Erythroblast (primary cell): Measurements from ENCODE around the gene CAMSAP1.

Experiments used
- DNase-seq, 2 experiments: peaks; one replicate each; lab custom pipeline; 2025; lab: John Stamatoyannopoulos, UW
- GATA1 ChIP-seq: IDR thresholded peaks from 2 replicates; pipeline ENCODE4 v1.6.1; 2011; ENCODE audit warnings: low read depth, mild to moderate bottlenecking, control low read depth, low read length, moderate library complexity
- POLR2A ChIP-seq: IDR thresholded peaks from 2 replicates; pipeline ENCODE4 v1.6.1; 2011; ENCODE audit warnings: mild to moderate bottlenecking, low read length

CAMSAP1 gene

DNA sequence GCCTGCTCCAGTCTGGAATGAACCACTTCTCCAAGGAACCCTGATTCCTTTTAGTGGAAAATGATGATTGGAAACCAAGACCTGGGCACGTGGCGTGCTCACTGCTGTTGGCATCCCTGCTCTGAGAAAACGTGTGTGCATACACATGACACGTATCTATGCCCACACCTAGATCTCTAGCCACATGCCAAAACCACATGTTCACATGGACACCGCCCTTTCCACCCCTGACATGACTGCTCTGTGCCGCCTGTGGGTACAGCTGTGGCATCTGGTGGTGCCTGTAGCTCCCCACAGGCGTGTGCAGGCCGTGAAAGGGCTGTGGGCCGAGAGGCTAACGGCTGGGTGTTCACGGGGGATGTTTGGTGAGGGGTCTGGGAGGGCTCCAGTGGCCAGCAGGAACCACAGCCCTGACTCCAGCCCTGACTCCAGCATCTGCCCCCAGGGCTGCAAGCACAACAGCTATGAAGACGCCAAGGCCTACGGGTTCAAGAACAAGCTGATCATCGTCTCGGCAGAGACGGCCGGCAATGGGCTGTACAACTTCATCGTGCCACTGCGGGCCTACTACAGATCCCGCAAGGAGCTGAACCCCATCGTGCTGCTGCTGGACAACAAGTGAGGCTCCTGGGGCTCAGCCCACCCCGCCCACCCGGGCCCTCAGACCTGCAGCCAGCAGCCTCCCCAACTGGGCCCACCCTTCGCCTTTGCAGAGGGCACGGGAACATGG lies 130.3 kb downstream of the CAMSAP1 start:
- no peak for TF ChIP-seq POLR2A
- TF ChIP-seq GATA1, result no peak
- DNase-seq, result no peak

DNA sequence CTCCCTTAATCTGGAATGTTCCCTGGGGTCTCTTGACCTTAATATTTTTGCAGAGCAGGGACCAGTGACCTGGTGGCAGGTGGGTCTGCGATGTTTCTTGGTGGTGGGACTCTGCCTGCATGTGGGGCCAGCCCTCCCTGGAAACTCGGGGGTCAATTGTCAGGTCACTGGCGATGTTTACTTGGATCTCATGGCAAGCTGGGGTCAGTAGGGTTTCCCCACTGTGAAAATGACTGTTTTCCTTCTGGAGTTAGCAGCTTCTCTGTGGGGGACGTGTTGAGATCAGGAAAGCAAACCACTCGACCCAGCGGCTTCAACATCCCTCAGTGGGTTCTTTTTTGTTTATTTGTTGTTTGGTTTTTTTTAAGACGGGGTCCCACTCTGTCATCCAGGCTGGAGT lies 131.4 kb downstream of the CAMSAP1 start:
- DNase-seq, result no peak
- TF ChIP-seq GATA1 (no peak), POLR2A (no peak)

DNA sequence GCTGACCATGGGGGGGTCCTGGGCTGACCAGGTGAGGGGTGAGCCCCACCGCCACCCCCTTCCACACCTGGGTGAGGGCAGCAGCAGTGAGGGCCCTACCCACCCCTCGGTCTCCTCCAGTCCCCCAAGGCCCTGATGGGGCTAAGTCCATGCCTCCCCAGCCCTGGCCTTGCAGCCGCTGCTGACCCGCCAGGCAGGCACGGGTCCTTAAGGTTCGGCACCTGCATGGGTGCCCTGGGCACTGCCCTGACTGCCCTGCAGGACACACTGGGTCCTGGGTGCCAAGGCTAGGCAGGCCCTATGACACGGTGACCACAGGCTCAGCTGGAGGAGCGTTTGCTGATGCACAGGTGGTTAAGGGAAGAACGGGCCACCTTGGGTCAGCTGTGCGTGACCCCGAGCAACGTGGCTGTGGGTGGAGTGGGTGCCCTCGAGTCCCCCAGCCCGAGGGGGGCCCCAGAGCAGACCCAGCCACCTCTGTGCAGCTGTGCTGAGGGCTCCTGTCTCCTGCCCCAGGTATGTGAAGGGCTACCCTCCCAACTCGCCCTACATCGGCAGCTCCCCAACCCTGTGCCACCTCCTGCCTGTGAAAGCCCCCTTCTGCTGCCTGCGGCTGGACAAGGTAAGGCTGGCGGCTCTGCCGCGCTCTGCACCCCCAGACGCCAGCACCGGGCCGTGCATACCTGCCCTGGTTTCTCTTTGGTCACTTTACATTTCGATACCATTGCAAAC lies 132.4 kb downstream of the CAMSAP1 start:
- no peak for DNase-seq
- TF ChIP-seq GATA1 (no peak), POLR2A (no peak)

DNA sequence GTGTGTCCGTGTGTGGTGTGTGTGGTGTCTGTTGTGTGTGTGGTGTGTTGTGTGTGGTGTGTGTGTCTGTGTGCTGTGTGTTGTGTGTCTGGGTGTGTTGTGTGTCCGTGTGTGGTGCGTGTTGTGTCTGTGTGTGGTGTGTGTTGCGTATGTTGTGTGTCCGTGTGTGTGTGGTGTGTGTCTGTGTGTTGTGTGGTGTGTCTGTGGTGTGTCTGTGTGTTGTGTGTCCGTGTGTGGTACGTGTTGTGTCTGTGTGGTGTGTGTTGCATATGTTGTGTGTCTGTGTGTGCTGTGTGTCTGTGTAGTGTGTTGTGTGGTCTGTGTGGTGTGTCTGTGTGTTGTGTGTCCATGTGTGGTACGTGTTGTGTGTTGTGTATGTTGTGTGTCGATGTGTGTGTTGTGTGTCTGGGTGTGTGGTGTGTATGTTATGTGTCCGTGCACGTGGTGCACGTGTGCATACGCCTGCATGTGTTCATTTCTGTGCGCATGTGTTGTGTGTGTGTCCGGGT lies 133.1 kb downstream of the CAMSAP1 start:
- peak; percentile 20 to 45 for DNase-seq
- no peak for TF ChIP-seq POLR2A
- no peak for TF ChIP-seq GATA1

DNA sequence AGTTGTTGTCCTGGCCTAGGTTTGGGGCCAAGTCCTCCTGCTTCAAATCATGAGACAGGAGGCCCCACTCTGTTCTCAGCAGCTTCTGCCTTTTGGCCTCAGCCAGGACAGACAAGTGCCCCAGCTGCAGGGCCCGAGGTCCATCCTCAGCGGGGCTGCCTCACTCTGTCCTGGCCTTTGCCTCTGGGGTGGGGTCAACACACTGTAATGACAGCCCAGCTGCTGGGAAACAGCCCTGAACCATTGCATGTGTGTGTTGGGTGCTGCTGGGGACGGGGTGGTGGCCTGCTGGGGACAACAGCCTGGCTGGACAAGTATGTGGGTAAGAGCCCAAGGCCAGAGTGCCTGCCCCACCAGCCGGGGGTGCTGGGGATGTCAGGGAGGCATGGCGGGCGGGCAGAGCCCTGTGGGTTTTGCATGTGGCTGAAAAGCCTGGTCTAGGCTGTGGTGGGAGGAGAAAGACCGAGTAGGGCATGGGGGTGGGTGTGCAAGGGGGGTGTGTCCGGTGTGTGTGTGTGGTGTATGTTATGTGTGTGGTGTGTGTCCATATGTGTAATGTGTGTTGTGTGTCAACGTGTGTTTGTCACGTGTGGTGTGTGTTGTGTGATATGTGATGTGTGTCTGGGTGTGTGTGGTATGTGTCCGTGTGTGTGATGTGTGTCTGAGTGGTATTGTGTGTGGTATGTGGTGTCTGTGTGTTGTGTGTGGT lies 133.7 kb downstream of the CAMSAP1 start:
- DNase-seq, result peak in 1 of 2 experiments; percentile 19

DNA sequence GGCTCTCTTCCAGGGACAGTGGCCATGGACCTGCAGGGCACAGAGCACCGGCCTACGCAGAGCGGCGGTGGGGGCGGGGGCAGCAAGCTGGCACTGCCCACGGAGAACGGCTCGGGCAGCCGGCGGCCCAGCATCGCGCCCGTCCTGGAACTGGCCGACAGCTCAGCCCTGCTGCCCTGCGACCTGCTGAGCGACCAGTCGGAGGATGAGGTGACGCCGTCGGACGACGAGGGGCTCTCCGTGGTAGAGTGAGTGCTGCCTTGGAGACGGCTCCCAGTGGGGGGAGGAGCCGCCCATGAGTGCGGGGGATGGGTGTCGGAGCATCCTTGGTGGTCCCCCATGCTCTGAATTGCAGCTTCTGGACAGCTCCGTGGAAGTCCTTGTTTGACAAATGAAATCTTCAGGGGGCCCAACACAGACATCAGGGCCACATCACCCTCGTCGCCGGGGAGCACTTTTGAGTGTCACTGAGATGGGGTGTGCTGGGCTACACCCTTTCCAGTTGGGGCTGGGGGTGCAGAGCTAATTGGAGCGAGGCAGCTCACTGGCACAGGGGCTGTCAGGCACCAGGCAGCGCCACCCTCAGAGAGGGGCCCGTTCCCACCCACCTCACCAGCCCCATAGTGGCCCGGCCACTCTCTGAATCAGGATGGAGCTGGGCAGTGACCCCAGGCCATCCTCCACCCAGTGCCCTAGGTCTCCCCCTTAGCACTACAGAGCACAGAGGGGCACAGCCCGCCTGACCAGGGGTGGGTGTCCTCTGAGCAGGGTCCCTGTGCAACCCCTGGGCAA lies 134.4 kb downstream of the CAMSAP1 start:
- TF ChIP-seq POLR2A, result no peak
- TF ChIP-seq GATA1, result no peak
- no peak for DNase-seq

More for the DNA sequence above, 133.7 kb downstream of the CAMSAP1 start:
- no peak for TF ChIP-seq GATA1
- no peak for TF ChIP-seq POLR2A

DNA sequence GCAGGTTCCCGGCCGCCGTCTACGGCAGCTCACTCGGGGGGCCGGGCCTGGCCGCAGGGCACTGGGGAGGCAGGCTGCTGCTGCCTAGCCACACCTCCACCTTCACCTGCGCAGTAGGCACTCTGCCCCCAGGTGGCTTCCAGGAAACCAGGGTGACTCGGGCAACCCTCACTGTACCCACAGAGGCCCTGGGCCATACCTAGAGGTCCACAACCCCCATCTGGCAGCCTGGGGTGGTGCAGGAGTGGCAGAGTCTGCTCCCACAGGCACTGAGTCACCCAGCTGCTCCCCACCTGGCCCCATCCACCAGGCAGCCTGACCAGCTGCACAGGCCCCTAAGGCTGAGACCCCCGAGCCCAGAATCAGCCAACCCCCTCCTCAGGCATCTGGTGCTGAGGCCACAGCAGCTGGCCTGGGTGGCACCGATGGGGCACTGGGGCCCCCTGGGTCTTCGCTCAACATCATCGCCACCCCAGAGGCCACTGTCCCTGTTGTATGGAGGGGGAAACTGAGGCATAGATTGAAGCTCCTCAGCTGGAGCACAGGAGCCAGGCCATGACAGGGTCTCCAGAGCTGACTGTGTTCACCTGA lies 135.2 kb downstream of the CAMSAP1 start:
- DNase-seq, result no peak
- TF ChIP-seq GATA1, result no peak

DNA sequence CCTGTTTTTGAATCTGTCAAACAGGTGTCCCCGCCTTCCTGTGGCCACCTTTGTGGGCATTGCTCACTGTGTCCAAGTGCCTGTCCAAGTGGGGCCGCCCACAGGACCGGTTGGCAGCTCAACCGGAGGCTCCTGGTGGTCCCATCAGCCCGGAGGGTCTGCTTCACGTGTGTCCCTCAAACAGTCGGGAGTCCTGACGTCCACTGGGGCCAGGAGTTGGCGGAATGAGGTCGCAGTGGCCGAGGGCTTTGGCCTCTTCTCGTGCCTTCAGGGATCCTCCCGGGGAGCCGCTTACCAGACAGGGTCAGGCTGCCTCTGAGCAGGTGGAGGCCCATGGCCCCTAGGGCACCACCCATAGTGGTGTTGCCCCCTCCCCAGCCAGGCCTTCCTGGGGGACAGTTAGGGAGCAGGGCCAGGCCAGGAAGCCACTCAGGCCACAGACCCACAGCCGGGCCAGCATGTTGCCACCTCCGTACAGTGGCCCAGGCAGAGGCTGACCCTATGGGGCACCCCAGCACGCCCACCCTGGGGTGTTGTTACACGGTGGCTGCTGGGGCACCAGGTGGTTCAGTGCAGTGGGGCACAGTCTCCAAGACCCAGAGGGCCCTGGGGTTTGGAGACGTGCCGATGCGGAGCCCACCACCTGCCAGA lies 135.8 kb downstream of the CAMSAP1 start:
- TF ChIP-seq POLR2A, result no peak
- TF ChIP-seq GATA1, result no peak

DNA sequence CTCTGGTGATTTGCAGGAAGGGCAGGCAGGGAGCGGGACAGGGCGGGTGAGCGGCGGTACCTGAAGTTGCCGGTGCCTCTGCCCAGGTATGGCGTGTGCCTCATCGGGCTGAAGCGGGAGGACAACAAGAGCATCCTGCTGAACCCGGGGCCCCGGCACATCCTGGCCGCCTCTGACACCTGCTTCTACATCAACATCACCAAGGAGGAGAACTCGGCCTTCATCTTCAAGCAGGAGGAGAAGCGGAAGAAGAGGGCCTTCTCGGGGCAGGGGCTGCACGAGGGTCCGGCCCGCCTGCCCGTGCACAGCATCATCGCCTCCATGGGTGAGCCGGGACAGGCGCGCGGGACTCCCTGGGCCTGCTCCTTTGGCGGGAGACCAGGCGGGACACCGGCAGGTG lies 136.6 kb downstream of the CAMSAP1 start:
- TF ChIP-seq POLR2A (no peak), GATA1 (no peak)
- DNase-seq, result no peak

More for the DNA sequence above, 135.8 kb downstream of the CAMSAP1 start:
- no peak for DNase-seq

DNA sequence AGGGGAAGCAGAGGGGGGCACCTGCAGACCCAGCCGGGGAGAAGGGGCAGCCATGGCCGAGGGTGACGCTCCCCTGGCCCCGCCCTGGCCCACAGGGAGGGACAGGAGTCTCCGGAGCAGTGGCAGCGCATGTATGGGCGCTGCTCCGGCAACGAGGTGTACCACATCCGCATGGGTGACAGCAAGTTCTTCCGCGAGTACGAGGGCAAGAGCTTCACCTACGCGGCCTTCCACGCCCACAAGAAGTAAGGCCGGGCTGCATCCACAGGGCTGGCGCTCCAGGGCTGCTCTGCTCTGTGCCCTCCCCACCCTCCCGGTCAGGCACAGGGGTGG lies 137.2 kb downstream of the CAMSAP1 start:
- TF ChIP-seq POLR2A (no peak), GATA1 (no peak)
- no peak for DNase-seq

DNA sequence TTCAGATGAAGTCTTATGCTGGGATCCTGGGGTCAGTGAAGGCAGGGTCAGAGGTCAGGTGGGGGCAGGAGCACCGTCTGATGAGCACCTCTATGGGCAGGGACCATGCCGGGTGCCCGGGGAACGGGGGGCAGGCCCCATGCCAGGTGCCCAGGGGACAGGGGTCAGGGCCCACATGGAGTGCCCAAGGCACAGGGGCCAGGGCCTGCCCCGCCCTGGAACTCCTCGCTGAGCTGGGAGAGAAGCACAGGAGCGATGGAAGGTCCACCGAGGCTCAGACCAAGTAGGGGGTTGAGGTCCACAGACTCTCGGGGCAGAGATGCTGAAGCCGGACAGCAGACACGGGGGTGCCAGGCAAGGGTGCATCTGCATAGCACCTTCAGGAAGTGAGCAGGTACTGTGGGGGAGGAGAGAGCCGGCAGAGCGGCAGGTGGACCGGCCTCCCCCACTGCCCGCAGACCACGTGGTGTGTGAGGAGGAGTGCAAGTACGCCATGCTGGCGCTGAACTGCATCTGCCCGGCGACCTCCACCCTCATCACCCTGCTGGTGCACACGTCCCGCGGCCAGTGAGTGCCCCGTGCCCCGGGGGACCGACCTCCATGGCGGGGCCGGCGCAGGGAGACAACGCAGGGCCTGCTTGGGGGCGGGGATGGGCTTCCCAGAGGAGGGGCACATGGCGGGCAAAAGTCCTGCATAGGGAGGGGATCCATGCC lies 137.7 kb downstream of the CAMSAP1 start:
- no peak for DNase-seq
- no peak for TF ChIP-seq POLR2A
- TF ChIP-seq GATA1, result no peak

DNA sequence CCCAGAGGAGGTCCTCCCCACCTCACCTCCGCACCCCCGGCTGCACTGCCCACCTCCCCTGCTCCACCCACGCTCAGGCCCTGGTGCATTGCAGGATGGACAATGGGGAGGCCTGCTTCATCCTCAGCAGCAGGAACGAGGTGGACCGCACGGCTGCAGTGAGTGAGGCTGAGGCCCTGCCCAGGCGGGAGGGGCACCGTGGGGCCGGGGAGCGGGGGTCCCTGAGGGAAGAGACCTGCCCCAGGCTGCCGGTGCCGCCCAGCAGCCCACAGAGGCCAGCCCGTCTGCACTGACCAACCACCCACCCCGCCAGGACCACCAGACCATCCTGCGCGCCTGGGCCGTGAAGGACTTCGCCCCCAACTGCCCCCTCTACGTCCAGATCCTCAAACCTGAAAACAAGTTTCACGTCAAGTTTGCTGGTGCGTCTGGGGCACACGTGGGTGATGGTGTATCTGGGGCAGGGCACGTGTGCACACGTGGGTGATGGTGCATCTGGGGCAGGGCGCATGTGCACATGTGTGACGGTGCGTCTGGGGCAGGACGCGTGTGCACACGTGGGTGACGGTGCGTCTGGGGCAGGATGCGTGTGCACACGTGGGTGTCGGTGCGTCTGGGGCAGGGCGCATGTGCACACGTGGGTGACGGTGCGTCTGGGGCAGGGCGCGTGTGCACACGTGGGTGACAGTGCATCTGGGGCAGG lies 138.7 kb downstream of the CAMSAP1 start:
- TF ChIP-seq GATA1, result no peak
- TF ChIP-seq POLR2A, result no peak

More for the DNA sequence above, 138.7 kb downstream of the CAMSAP1 start:
- DNase-seq, result no peak
